Activated naive CD8-positive, alpha-beta T cell treated with anti-CD3 and anti-CD28 coated beads, Interleukin-2, amount 50 U/mL, for 24 hours (primary cell): Measurements from ENCODE around the gene WDR7.
"Not testable (repeated sequence)": the region's sequence is repeated elsewhere in the genome, so short reads cannot be mapped to it uniquely, and the experiment has no call there.

Experiments
- ATAC-seq: fragments of 150-1000 bp; cut with Tn5 transposase; one replicate; pipeline ENCODE4 v1.10.0; 2021
- DNase-seq: peaks from one replicate; pipeline ENCODE4 v3.0.0; 2021
- H3K27ac Mint-ChIP-seq: one replicate; pipeline ENCODE4 v1.8.0; 2021; ENCODE audit warnings: mild to moderate bottlenecking, mixed read lengths
- H3K27me3 Mint-ChIP-seq: one replicate; pipeline ENCODE4 v1.8.0; 2021; ENCODE audit warnings: mixed read lengths
- H3K36me3 Mint-ChIP-seq: one replicate; pipeline ENCODE4 v1.8.0; 2021; ENCODE audit warnings: low read depth, mixed read lengths
- H3K4me1 Mint-ChIP-seq: one replicate; pipeline ENCODE4 v1.8.0; 2021; ENCODE audit warnings: mixed read lengths
- H3K4me3 Mint-ChIP-seq: one replicate; pipeline ENCODE4 v1.8.0; 2021; ENCODE audit warnings: mild to moderate bottlenecking, moderate library complexity, mixed read lengths
- H3K9me3 Mint-ChIP-seq: one replicate; pipeline ENCODE4 v1.8.0; 2021; ENCODE audit warnings: mixed read lengths

The WDR7 gene

GRCh38 chr18:56645415-56646016 lies 5.6 kb upstream of the WDR7 start:
- Mint-ChIP-seq H3K4me3 (no peak overlapping the region), H3K9me3 (no peaks in the 10 kb centered on the region), H3K27me3 (no peaks in the 10 kb centered on the region), H3K4me1 (peaks cover 25% of the 10 kb centered on the region), H3K36me3 (no peaks in the 10 kb centered on the region), H3K27ac (no peak overlapping the region)
- ATAC-seq (no peak), DNase-seq (no peak)

GRCh38 chr18:56647071-56647470 lies 4.1 kb upstream of the WDR7 start:
- Mint-ChIP-seq H3K36me3 (peaks cover 4% of the 10 kb centered on the region), H3K27me3 (no peaks in the 10 kb centered on the region), H3K4me3 (no peak overlapping the region), H3K4me1 (peaks cover 33% of the 10 kb centered on the region), H3K9me3 (no peaks in the 10 kb centered on the region), H3K27ac (no peak overlapping the region)
- DNase-seq (no peak), ATAC-seq (peak; percentile 52)

GRCh38 chr18:56647951-56648893 lies 2.9 kb upstream of the WDR7 start:
- H3K36me3 Mint-ChIP-seq, result peaks cover 4% of the 10 kb centered on the region
- ATAC-seq (no peak), DNase-seq (no peak)
- H3K9me3 Mint-ChIP-seq, result no peaks in the 10 kb centered on the region
- H3K27me3 Mint-ChIP-seq, result no peaks in the 10 kb centered on the region
- H3K4me3 Mint-ChIP-seq, result no peak overlapping the region
- peaks cover 40% of the 10 kb centered on the region for H3K4me1 Mint-ChIP-seq
- no peak overlapping the region for H3K27ac Mint-ChIP-seq

GRCh38 chr18:56649996-56650395 lies 1.2 kb upstream of the WDR7 start:
- Mint-ChIP-seq H3K27me3 (no peaks in the 10 kb centered on the region), H3K4me1 (peaks cover 53% of the 10 kb centered on the region), H3K9me3 (no peaks in the 10 kb centered on the region), H3K36me3 (peaks cover 5% of the 10 kb centered on the region), H3K27ac (peak overlapping the region; percentile 90), H3K4me3 (peak overlapping the region; percentile 87)
- no peak for ATAC-seq
- DNase-seq, result no peak

GRCh38 chr18:56651771-56652092 lies 573 bp downstream of the WDR7 start:
- H3K27ac Mint-ChIP-seq, result peak overlapping the region; percentile 90
- H3K4me1 Mint-ChIP-seq, result peaks cover 59% of the 10 kb centered on the region
- no peaks in the 10 kb centered on the region for H3K9me3 Mint-ChIP-seq
- peak overlapping the region; percentile 87 for H3K4me3 Mint-ChIP-seq
- ATAC-seq (no peak), DNase-seq (no peak)
- peaks cover 5% of the 10 kb centered on the region for H3K36me3 Mint-ChIP-seq
- H3K27me3 Mint-ChIP-seq, result no peaks in the 10 kb centered on the region

- no peaks in the 10 kb centered on the region for H3K27me3 Mint-ChIP-seq
- peaks cover 50% of the 10 kb centered on the region for H3K4me1 Mint-ChIP-seq
- no peak for DNase-seq
- no peak for ATAC-seq
- H3K27ac Mint-ChIP-seq, result peak overlapping the region; percentile 74
- H3K36me3 Mint-ChIP-seq, result peaks cover 5% of the 10 kb centered on the region
- no peaks in the 10 kb centered on the region for H3K9me3 Mint-ChIP-seq
- peak overlapping the region; percentile 87 for H3K4me3 Mint-ChIP-seq
Observed at GRCh38 chr18:56652802-56653201, 1.6 kb downstream of the WDR7 start.

- not testable (repeated sequence) for ATAC-seq, H3K9me3 Mint-ChIP-seq, H3K27ac Mint-ChIP-seq, H3K4me3 Mint-ChIP-seq, H3K36me3 Mint-ChIP-seq, DNase-seq, H3K27me3 Mint-ChIP-seq
- H3K4me1 Mint-ChIP-seq, result peaks cover 44% of the 10 kb centered on the region
Observed at GRCh38 chr18:56654280-56654679, 3.1 kb downstream of the WDR7 start.

GRCh38 chr18:56658261-56658660 lies 7.1 kb downstream of the WDR7 start:
- no peak overlapping the region for H3K27ac Mint-ChIP-seq
- no peak for ATAC-seq
- peaks cover 7% of the 10 kb centered on the region for H3K36me3 Mint-ChIP-seq
- no peak for DNase-seq
- H3K9me3 Mint-ChIP-seq, result no peaks in the 10 kb centered on the region
- no peak overlapping the region for H3K4me3 Mint-ChIP-seq
- peaks cover 40% of the 10 kb centered on the region for H3K4me1 Mint-ChIP-seq
- H3K27me3 Mint-ChIP-seq, result no peaks in the 10 kb centered on the region

GRCh38 chr18:56659111-56659510 lies 8.0 kb downstream of the WDR7 start:
- DNase-seq (no peak), ATAC-seq (no peak)
- no peaks in the 10 kb centered on the region for H3K27me3 Mint-ChIP-seq
- H3K4me1 Mint-ChIP-seq, result peaks cover 34% of the 10 kb centered on the region
- H3K4me3 Mint-ChIP-seq, result no peak overlapping the region
- no peaks in the 10 kb centered on the region for H3K9me3 Mint-ChIP-seq
- peaks cover 7% of the 10 kb centered on the region for H3K36me3 Mint-ChIP-seq
- no peak overlapping the region for H3K27ac Mint-ChIP-seq

GRCh38 chr18:56660655-56661054 lies 9.5 kb downstream of the WDR7 start:
- peaks cover 24% of the 10 kb centered on the region for H3K4me1 Mint-ChIP-seq
- no peaks in the 10 kb centered on the region for H3K9me3 Mint-ChIP-seq
- H3K36me3 Mint-ChIP-seq, result peaks cover 6% of the 10 kb centered on the region
- DNase-seq, result no peak
- no peaks in the 10 kb centered on the region for H3K27me3 Mint-ChIP-seq
- H3K27ac Mint-ChIP-seq, result no peak overlapping the region
- ATAC-seq, result no peak
- no peak overlapping the region for H3K4me3 Mint-ChIP-seq

GRCh38 chr18:56661360-56662062 lies 10.4 kb downstream of the WDR7 start:
- ATAC-seq (no peak), DNase-seq (no peak)
- peaks cover 20% of the 10 kb centered on the region for H3K4me1 Mint-ChIP-seq
- no peaks in the 10 kb centered on the region for H3K27me3 Mint-ChIP-seq
- H3K27ac Mint-ChIP-seq, result no peak overlapping the region
- H3K36me3 Mint-ChIP-seq, result peaks cover 6% of the 10 kb centered on the region
- no peaks in the 10 kb centered on the region for H3K9me3 Mint-ChIP-seq
- no peak overlapping the region for H3K4me3 Mint-ChIP-seq

- H3K27me3 Mint-ChIP-seq, result no peaks in the 10 kb centered on the region
- no peak for DNase-seq
- H3K4me1 Mint-ChIP-seq, result peaks cover 21% of the 10 kb centered on the region
- no peaks in the 10 kb centered on the region for H3K9me3 Mint-ChIP-seq
- H3K36me3 Mint-ChIP-seq, result peaks cover 6% of the 10 kb centered on the region
- H3K4me3 Mint-ChIP-seq, result no peak overlapping the region
- no peak for ATAC-seq
- H3K27ac Mint-ChIP-seq, result no peak overlapping the region
Observed at GRCh38 chr18:56662063-56662408, 10.9 kb downstream of the WDR7 start.

- no peak overlapping the region for H3K4me3 Mint-ChIP-seq
- H3K4me1 Mint-ChIP-seq, result peaks cover 22% of the 10 kb centered on the region
- no peak for DNase-seq
- no peak for ATAC-seq
- H3K36me3 Mint-ChIP-seq, result peaks cover 6% of the 10 kb centered on the region
- H3K27me3 Mint-ChIP-seq, result no peaks in the 10 kb centered on the region
- no peak overlapping the region for H3K27ac Mint-ChIP-seq
- no peaks in the 10 kb centered on the region for H3K9me3 Mint-ChIP-seq
Observed at GRCh38 chr18:56662502-56662901, 11.3 kb downstream of the WDR7 start.

GRCh38 chr18:56662902-56663301 lies 11.7 kb downstream of the WDR7 start:
- Mint-ChIP-seq H3K27me3 (no peaks in the 10 kb centered on the region), H3K27ac (no peak overlapping the region), H3K4me3 (no peak overlapping the region), H3K4me1 (peaks cover 22% of the 10 kb centered on the region), H3K9me3 (no peaks in the 10 kb centered on the region), H3K36me3 (peaks cover 6% of the 10 kb centered on the region)
- ATAC-seq (no peak), DNase-seq (no peak)

- DNase-seq (no peak), ATAC-seq (no peak)
- Mint-ChIP-seq H3K27ac (no peak overlapping the region), H3K36me3 (peaks cover 13% of the 10 kb centered on the region), H3K9me3 (no peaks in the 10 kb centered on the region), H3K4me1 (peaks cover 21% of the 10 kb centered on the region), H3K27me3 (no peaks in the 10 kb centered on the region), H3K4me3 (no peak overlapping the region)
Observed at GRCh38 chr18:56672391-56672790, 21.2 kb downstream of the WDR7 start.
